ENCODE results near the gene BMF. TPM values are rescaled to one million over a fixed set of nuclear protein-coding genes. Genes with fewer than 3 reads are reported as not detected.

The BMF gene
- polyA plus RNA-seq, 1 donor from 2014 or later: 5.8 TPM

GRCh38 chr15:40065166-40065565, 43.5 kb downstream of the BMF start:
- H2AFZ ChIP-seq (ENCODE audit: low read depth, low read length): no peak overlapping the region
- H3K4me2 ChIP-seq (ENCODE audit: low read length): no peak overlapping the region
- no peaks in the 10 kb centered on the region for H3K9me3 ChIP-seq (ENCODE audit: low read length)
- H3K9ac ChIP-seq (ENCODE audit: low read length): no peak overlapping the region
- H3F3A ChIP-seq (ENCODE audit: insufficient read depth, low read length, poor library complexity, severe bottlenecking): no peaks in the 10 kb centered on the region
- H3K27me3 ChIP-seq (ENCODE audit: insufficient read depth, low read depth, low read length): no peaks in the 10 kb centered on the region
- no peaks in the 10 kb centered on the region for H3K9me2 ChIP-seq (ENCODE audit: insufficient read depth, low read length)
- no peak for TF ChIP-seq EZH2 (IDR thresholded peaks at IDR 0.05; ENCODE audit: borderline replicate concordance, insufficient read depth, low read length, poor library complexity, severe bottlenecking)
- no peak for TF ChIP-seq REST (IDR thresholded peaks at IDR 0.05; ENCODE audit: borderline replicate concordance)
- TF ChIP-seq POLR2AphosphoS5 (IDR thresholded peaks at IDR 0.05): no peak
- no peak for TF ChIP-seq TAF1 (IDR thresholded peaks at IDR 0.05; ENCODE audit: low read depth)
- no peak for TF ChIP-seq CTCF (IDR thresholded peaks at IDR 0.05; ENCODE audit: poor library complexity, severe bottlenecking)
- TF ChIP-seq RAD21 (conservative IDR thresholded peaks at IDR 0.05): no peak
- no peak for TF ChIP-seq MXI1 (conservative IDR thresholded peaks at IDR 0.05; ENCODE audit: poor library complexity, severe bottlenecking)
- no peak for TF ChIP-seq SMC3 (conservative IDR thresholded peaks at IDR 0.05; ENCODE audit: poor library complexity)
- TF ChIP-seq EP300 (conservative IDR thresholded peaks at IDR 0.05; ENCODE audit: poor library complexity, severe bottlenecking): no peak
- no peaks in the 10 kb centered on the region for H3K36me3 ChIP-seq (ENCODE audit: insufficient read depth, low read length)
- no peaks in the 10 kb centered on the region for H3K79me2 ChIP-seq (replicated peaks; ENCODE audit: insufficient read depth, low read length)
- H3K4me3 ChIP-seq (ENCODE audit: low read length): no peak overlapping the region
- no peaks in the 10 kb centered on the region for H4K20me1 ChIP-seq (ENCODE audit: insufficient read depth)
- H3K27ac ChIP-seq (ENCODE audit: low read length): no peak overlapping the region

GRCh38 chr15:40064231-40064894, 44.3 kb downstream of the BMF start:
- H3K9ac ChIP-seq (ENCODE audit: low read length): no peak overlapping the region

More at GRCh38 chr15:40064231-40064894, 44.3 kb downstream of the BMF start:
- Histone ChIP-seq H3F3A (ENCODE audit: insufficient read depth, low read length, poor library complexity, severe bottlenecking) (no peaks in the 10 kb centered on the region), H3K4me3 (ENCODE audit: low read length) (no peak overlapping the region), H4K20me1 (ENCODE audit: insufficient read depth) (no peaks in the 10 kb centered on the region), H3K79me2 (replicated peaks; ENCODE audit: insufficient read depth, low read length) (no peaks in the 10 kb centered on the region), H3K27me3 (ENCODE audit: insufficient read depth, low read depth, low read length) (no peaks in the 10 kb centered on the region), H3K9me3 (ENCODE audit: low read length) (no peaks in the 10 kb centered on the region), H3K4me2 (ENCODE audit: low read length) (no peak overlapping the region), H3K9me2 (ENCODE audit: insufficient read depth, low read length) (no peaks in the 10 kb centered on the region), H2AFZ (ENCODE audit: low read depth, low read length) (no peak overlapping the region), H3K36me3 (ENCODE audit: insufficient read depth, low read length) (no peaks in the 10 kb centered on the region), H3K27ac (ENCODE audit: low read length) (no peak overlapping the region)
- TF ChIP-seq SMC3 (conservative IDR thresholded peaks at IDR 0.05; ENCODE audit: poor library complexity): no peak
- no peak for TF ChIP-seq MXI1 (conservative IDR thresholded peaks at IDR 0.05; ENCODE audit: poor library complexity, severe bottlenecking)
- no peak for TF ChIP-seq EZH2 (IDR thresholded peaks at IDR 0.05; ENCODE audit: borderline replicate concordance, insufficient read depth, low read length, poor library complexity, severe bottlenecking)
- TF ChIP-seq CTCF (IDR thresholded peaks at IDR 0.05; ENCODE audit: poor library complexity, severe bottlenecking): no peak
- TF ChIP-seq POLR2AphosphoS5 (IDR thresholded peaks at IDR 0.05): no peak
- no peak for TF ChIP-seq REST (IDR thresholded peaks at IDR 0.05; ENCODE audit: borderline replicate concordance)
- no peak for TF ChIP-seq TAF1 (IDR thresholded peaks at IDR 0.05; ENCODE audit: low read depth)
- TF ChIP-seq EP300 (conservative IDR thresholded peaks at IDR 0.05; ENCODE audit: poor library complexity, severe bottlenecking): no peak
- TF ChIP-seq RAD21 (conservative IDR thresholded peaks at IDR 0.05): no peak
